PFSK-1 (cell line): ENCODE data around the gene CERS3.

Source experiments
- FOXP2 ChIP-seq: optimal IDR thresholded peaks from 2 replicates; pipeline ENCODE3; 2011; ENCODE audit warnings: borderline replicate concordance, control low read depth, inconsistent platforms; ENCODE audit not compliant: insufficient read depth; ENCODE audit errors: extremely low read length, extremely low read depth
- POLR2AphosphoS5 ChIP-seq: IDR thresholded peaks from 2 replicates; pipeline ENCODE4 v1.6.1; 2012; ENCODE audit warnings: low read depth, mild to moderate bottlenecking, control low read depth, low read length, moderate library complexity
- REST ChIP-seq, 2 experiments: IDR thresholded peaks; 2 replicates each; pipeline versions ENCODE4 v1.6.1 to v1.8.0; 2011 to 2012; ENCODE audit warnings: low read depth in 2 of 2, low read length in 2 of 2, control low read depth in 1 of 2, inconsistent platforms in 1 of 2, mild to moderate bottlenecking in 1 of 2, moderate library complexity in 1 of 2; ENCODE audit not compliant: insufficient read depth in 1 of 2
- SIN3A ChIP-seq: IDR thresholded peaks from 2 replicates; pipeline ENCODE4 v1.6.1; 2012; ENCODE audit warnings: mild to moderate bottlenecking, low read length, moderate library complexity, borderline replicate concordance; ENCODE audit not compliant: insufficient read depth
- TAF1 ChIP-seq: IDR thresholded peaks from 2 replicates; pipeline ENCODE4 v1.6.1; 2012; ENCODE audit warnings: low read length, control low read depth, borderline replicate concordance; ENCODE audit not compliant: insufficient read depth

CERS3 gene

GRCh38 chr15:100495861-100496260, 32.9 kb downstream of the CERS3 start:
- TF ChIP-seq TAF1: no peak
- TF ChIP-seq POLR2AphosphoS5: no peak
- TF ChIP-seq REST (IDR thresholded peaks at IDR 0.05; ENCODE audit: insufficient read depth in 1 of 2, low read depth in 2 of 2, low read length in 2 of 2): no peak
- no peak for TF ChIP-seq SIN3A
- TF ChIP-seq FOXP2: no peak

- TF ChIP-seq POLR2AphosphoS5 (no peak), REST (IDR thresholded peaks at IDR 0.05; ENCODE audit: insufficient read depth in 1 of 2, low read depth in 2 of 2, low read length in 2 of 2) (no peak), TAF1 (no peak)
Observed at GRCh38 chr15:100493213-100493612, 35.5 kb downstream of the CERS3 start.

- TF ChIP-seq SIN3A (no peak), TAF1 (no peak)
Observed at GRCh38 chr15:100484443-100484842, 44.3 kb downstream of the CERS3 start.

- no peak for TF ChIP-seq POLR2AphosphoS5
- TF ChIP-seq FOXP2: no peak
- no peak for TF ChIP-seq SIN3A
- TF ChIP-seq TAF1: no peak
- no peak for TF ChIP-seq REST (IDR thresholded peaks at IDR 0.05; ENCODE audit: insufficient read depth in 1 of 2, low read depth in 2 of 2, low read length in 2 of 2)
Observed at GRCh38 chr15:100483370-100483769, 45.4 kb downstream of the CERS3 start.

- TF ChIP-seq TAF1 (no peak), FOXP2 (no peak), REST (IDR thresholded peaks at IDR 0.05; ENCODE audit: insufficient read depth in 1 of 2, low read depth in 2 of 2, low read length in 2 of 2) (no peak), SIN3A (no peak), POLR2AphosphoS5 (no peak)
Observed at GRCh38 chr15:100476805-100477204, 51.9 kb downstream of the CERS3 start.

- TF ChIP-seq FOXP2: no peak
- TF ChIP-seq POLR2AphosphoS5: no peak
- TF ChIP-seq REST (IDR thresholded peaks at IDR 0.05; ENCODE audit: insufficient read depth in 1 of 2, low read depth in 2 of 2, low read length in 2 of 2): no peak
- no peak for TF ChIP-seq TAF1
- TF ChIP-seq SIN3A: no peak
Observed at GRCh38 chr15:100472736-100473135, 56.0 kb downstream of the CERS3 start.
